OCI-LY7 (cell line): Measurements from ENCODE around the gene TMEM248. TPM values are rescaled to one million over a fixed set of nuclear protein-coding genes. Genes with fewer than 3 reads are reported as not detected.
A peak's percentile ranks its signal among the peaks of the same experiment; 100 is the strongest.
"Not testable (repeated sequence)": the region's sequence is repeated elsewhere in the genome, so short reads cannot be mapped to it uniquely, and the experiment has no call there.

Experiments used
- BruUV-seq: library from RNA; stranded (reverse); fragments of 400-500 nt; replicated peaks from 2 replicates; lab custom pipeline; 2021; lab: Mats Ljungman, UMichigan
- CTCF ChIA-PET: fragments of 300-600 bp; sonication (Branson Sonifier 250); formaldehyde crosslinking; loops from one replicate; lab custom pipeline; 2022; ENCODE audit warnings: antibody characterized with exemption; ENCODE audit not compliant: unreplicated experiment; lab: Charles Lee
- POLR2A ChIA-PET: fragments of 300-600 bp; sonication (Branson Sonifier 250); formaldehyde crosslinking; loops from one replicate; lab custom pipeline; 2022; ENCODE audit warnings: antibody characterized with exemption; lab: Charles Lee
- DNase-seq: peaks from one replicate; pipeline ENCODE4 v3.0.0-alpha.2; 2015; ENCODE audit warnings: low spot score
- H2AFZ ChIP-seq: fragments of 200-600 bp; sonication (generic), shearing (Covaris generic); 2 replicates; pipeline ENCODE4 v1.6.1; 2014; ENCODE audit warnings: mild to moderate bottlenecking, antibody characterized with exemption, low read length, moderate library complexity
- H3K27ac ChIP-seq: fragments of 200-600 bp; sonication (generic); 2 replicates; pipeline ENCODE4 v1.5.1; 2014; ENCODE audit warnings: mixed run types, low read depth, mild to moderate bottlenecking, moderate library complexity, low read length, inconsistent platforms; ENCODE audit not compliant: poor library complexity, severe bottlenecking
- H3K36me3 ChIP-seq: fragments of 200-600 bp; sonication (generic); 2 replicates; pipeline ENCODE4 v1.6.1; 2014; ENCODE audit warnings: mild to moderate bottlenecking, antibody characterized with exemption, low read length, moderate library complexity, mixed read lengths; ENCODE audit not compliant: insufficient read depth
- H3K4me1 ChIP-seq: fragments of 200-600 bp; sonication (generic); 2 replicates; pipeline ENCODE4 v1.5.1; 2014; ENCODE audit warnings: mild to moderate bottlenecking, low read length; ENCODE audit not compliant: insufficient read depth, poor library complexity, severe bottlenecking
- H3K4me2 ChIP-seq: fragments of 200-600 bp; sonication (generic); 2 replicates; pipeline ENCODE4 v1.6.1; 2014; ENCODE audit warnings: mild to moderate bottlenecking, low read length
- H3K4me3 ChIP-seq: fragments of 200-600 bp; sonication (generic); 2 replicates; pipeline ENCODE4 v1.5.1; 2014; ENCODE audit warnings: mild to moderate bottlenecking, low read depth, low read length; ENCODE audit not compliant: poor library complexity, severe bottlenecking
- H3K79me2 ChIP-seq: fragments of 200-600 bp; sonication (generic); 2 replicates; pipeline ENCODE4 v1.6.1; 2016; ENCODE audit warnings: low read depth, mild to moderate bottlenecking, low read length, moderate library complexity, mixed read lengths; ENCODE audit not compliant: insufficient read depth
- H3K9me2 ChIP-seq: fragments of 200-600 bp; sonication (generic); 2 replicates; pipeline ENCODE4 v1.6.1; 2016; ENCODE audit warnings: mild to moderate bottlenecking, low read length, mixed read lengths; ENCODE audit not compliant: insufficient read depth
- H3K9me3 ChIP-seq: fragments of 200-600 bp; sonication (generic); 2 replicates; pipeline ENCODE4 v1.6.1; 2014; ENCODE audit warnings: mild to moderate bottlenecking, mixed run types, low read length, mixed read lengths
- H4K20me1 ChIP-seq: fragments of 200-600 bp; sonication (generic); 2 replicates; pipeline ENCODE4 v1.6.1; 2014; ENCODE audit warnings: mild to moderate bottlenecking, antibody characterized with exemption, low read length, moderate library complexity, mixed read lengths; ENCODE audit not compliant: insufficient read depth
- CTCF ChIP-seq: fragments of 200-600 bp; sonication (generic); conservative IDR thresholded peaks from 2 replicates; pipeline ENCODE4 v1.5.1; 2014; ENCODE audit warnings: mild to moderate bottlenecking, antibody characterized with exemption, low read length, moderate library complexity, mixed read lengths
- EZH2phosphoT487 ChIP-seq: fragments of 200-600 bp; sonication (generic); IDR thresholded peaks from 2 replicates; pipeline ENCODE4 v1.6.1; 2018; ENCODE audit warnings: low read depth, borderline replicate concordance, mild to moderate bottlenecking, mixed run types, antibody characterized with exemption, low read length, moderate library complexity, mixed read lengths
- intact Hi-C: fragments of 100-400 bp; cut with micrococcal nuclease; formaldehyde crosslinking; loops from one replicate; pipeline ENCODE4 v1.10.0; 2022; ENCODE audit not compliant: unreplicated experiment
- total RNA-seq, 2 experiments: library from RNA; depleted of rRNA in 1 of 2; stranded (reverse); fragments of >200 nt in 1 of 2; shearing (Covaris generic) in 1 of 2; gene quantifications; 2 replicates each; pipeline ENCODE4 v1.2.3, GENCODE V29; 2014 to 2022

The TMEM248 gene
- total RNA-seq, 2 experiments from 2014 or later: 76.5 to 88.8 TPM

GRCh38 chr7:66877577-66878300, 43.3 kb upstream of the TMEM248 start:
- no TSS peak for BruUV-seq
- intact Hi-C loops: no loop called here
- Histone ChIP-seq H3K79me2 (no peaks in the 10 kb centered on the region), H3K9me3 (no peaks in the 10 kb centered on the region), H3K4me2 (no peak overlapping the region), H4K20me1 (no peaks in the 10 kb centered on the region), H2AFZ (no peak overlapping the region), H3K36me3 (peaks cover 5% of the 10 kb centered on the region), H3K27ac (no peak overlapping the region), H3K4me1 (no peaks in the 10 kb centered on the region), H3K4me3 (no peak overlapping the region), H3K9me2 (no peaks in the 10 kb centered on the region)
- CTCF ChIA-PET: no interaction called here
- POLR2A ChIA-PET: no interaction called here
- TF ChIP-seq CTCF: no peak
- TF ChIP-seq EZH2phosphoT487: no peak
- peak; percentile 6 for DNase-seq

GRCh38 chr7:66878301-66878685, 42.7 kb upstream of the TMEM248 start:
- H3K27ac ChIP-seq, H3K4me3 ChIP-seq, H3K79me2 ChIP-seq, BruUV-seq, H2AFZ ChIP-seq, H4K20me1 ChIP-seq, H3K9me2 ChIP-seq, CTCF ChIA-PET, POLR2A ChIA-PET, H3K9me3 ChIP-seq, H3K4me1 ChIP-seq, H3K4me2 ChIP-seq, H3K36me3 ChIP-seq, intact Hi-C loops, DNase-seq: not testable (repeated sequence)

- H3K9me3 ChIP-seq: no peaks in the 10 kb centered on the region
- ChIA-PET POLR2A (no interaction called here), CTCF (no interaction called here)
- no peak overlapping the region for H3K27ac ChIP-seq
- no peaks in the 10 kb centered on the region for H3K4me1 ChIP-seq
- no peak overlapping the region for H2AFZ ChIP-seq
- H3K4me3 ChIP-seq: no peak overlapping the region
- intact Hi-C loops: no loop called here
- H3K9me2 ChIP-seq: no peaks in the 10 kb centered on the region
- DNase-seq: no peak
- H3K4me2 ChIP-seq: no peak overlapping the region
- H3K36me3 ChIP-seq: peaks cover 5% of the 10 kb centered on the region
- no peaks in the 10 kb centered on the region for H4K20me1 ChIP-seq
- BruUV-seq: no TSS peak
- TF ChIP-seq CTCF: no peak
- TF ChIP-seq EZH2phosphoT487: no peak
- H3K79me2 ChIP-seq: no peaks in the 10 kb centered on the region
Observed at GRCh38 chr7:66880053-66880452, 41.0 kb upstream of the TMEM248 start.

- H3K4me1 ChIP-seq, H3K9me2 ChIP-seq, DNase-seq, H3K27ac ChIP-seq, H4K20me1 ChIP-seq, H3K36me3 ChIP-seq, intact Hi-C loops, H3K79me2 ChIP-seq, H3K4me3 ChIP-seq, H3K9me3 ChIP-seq, BruUV-seq, H3K4me2 ChIP-seq, H2AFZ ChIP-seq: not testable (repeated sequence)
- ChIA-PET CTCF (interaction anchor here (0.6 kb wide), 1 partner anchor 159 kb away, joined by 5 read pairs; no protein-coding TSS in a partner anchor), POLR2A (interaction anchor here (0.6 kb wide), 1 partner anchor 216 kb away, joined by 3 read pairs; no protein-coding TSS in a partner anchor)
Observed at GRCh38 chr7:66880577-66880976, 40.4 kb upstream of the TMEM248 start.
